H1 (cell line): ENCODE measurements around the gene LMO4. TPM values are rescaled to one million over a fixed set of nuclear protein-coding genes. Genes with fewer than 3 reads are reported as not detected.

ENCODE experiments used
- CBX5 ChIP-seq: fragments of 300-800, 300-1000 bp; sonication (generic); IDR thresholded peaks from 2 replicates; pipeline ENCODE4 v1.7.1; 2016; ENCODE audit warnings: antibody characterized with exemption, low read length, low read depth
- CTBP2 ChIP-seq: IDR thresholded peaks from 2 replicates; pipeline ENCODE4 v1.7.0; 2011; ENCODE audit warnings: borderline replicate concordance, mild to moderate bottlenecking, moderate library complexity, mixed read lengths, low read length; ENCODE audit not compliant: insufficient read depth, insufficient read length
- SIX5 ChIP-seq: IDR thresholded peaks from 2 replicates; pipeline ENCODE4 v1.6.1; 2011; ENCODE audit warnings: mild to moderate bottlenecking, low read depth, low read length
- SP2 ChIP-seq: IDR thresholded peaks from 2 replicates; pipeline ENCODE4 v1.6.1; 2012; ENCODE audit warnings: mild to moderate bottlenecking, low read length, inconsistent platforms
- SP4 ChIP-seq: IDR thresholded peaks from 2 replicates; pipeline ENCODE4 v1.6.1; 2012; ENCODE audit warnings: low read length, inconsistent platforms
- polyA plus RNA-seq, 7 experiments: library from polyadenylated mRNA; depleted of rRNA in 3 of 7; stranded (reverse) in 5 of 7; unstranded in 2 of 7; fragments of >200 nt in 5 of 7; fragments of 200-250 nt in 2 of 7; gene quantifications; 1 replicate in 5 of 7; 2 replicates in 1 of 7; 4 replicates in 1 of 7; pipeline versions ENCODE4 v1.2.1 to v1.2.3, GENCODE V29; 2011 to 2013; ENCODE audit warnings: missing spikeins in 2 of 7, mixed read lengths in 2 of 7
- total RNA-seq: library from RNA; stranded (reverse); fragmentation: NEBNext Ultra II Directional; extraction: Animal tissue kit (Norgen Biotek cat#: 25700); gene quantifications from 2 replicates; pipeline ENCODE4 v1.2.1, GENCODE V29; 2021
- TF ChIP-seq, protein P1 (sequence below): fragments of 300-600 bp; sonication (generic); IDR thresholded peaks from 2 replicates; pipeline ENCODE4 v1.7.1; 2012; ENCODE audit warnings: low read length, moderate library complexity, mild to moderate bottlenecking, inconsistent platforms; ENCODE audit not compliant: insufficient replicate concordance
- TF ChIP-seq, protein P2 (sequence below): IDR thresholded peaks from 2 replicates; pipeline ENCODE4 v1.6.1; 2012; ENCODE audit warnings: inconsistent platforms
- TF ChIP-seq, protein P3 (sequence below): IDR thresholded peaks from 2 replicates; pipeline ENCODE4 v1.6.1; 2011; ENCODE audit warnings: low read length, improper control_type of control experiment

LMO4 gene
- total and polyA plus RNA-seq, 2 of the 8 experiments (the other 6 are each of a cell fraction or from before 2014, with no cell fraction given): 71.7 to 98.7 TPM

DNA sequence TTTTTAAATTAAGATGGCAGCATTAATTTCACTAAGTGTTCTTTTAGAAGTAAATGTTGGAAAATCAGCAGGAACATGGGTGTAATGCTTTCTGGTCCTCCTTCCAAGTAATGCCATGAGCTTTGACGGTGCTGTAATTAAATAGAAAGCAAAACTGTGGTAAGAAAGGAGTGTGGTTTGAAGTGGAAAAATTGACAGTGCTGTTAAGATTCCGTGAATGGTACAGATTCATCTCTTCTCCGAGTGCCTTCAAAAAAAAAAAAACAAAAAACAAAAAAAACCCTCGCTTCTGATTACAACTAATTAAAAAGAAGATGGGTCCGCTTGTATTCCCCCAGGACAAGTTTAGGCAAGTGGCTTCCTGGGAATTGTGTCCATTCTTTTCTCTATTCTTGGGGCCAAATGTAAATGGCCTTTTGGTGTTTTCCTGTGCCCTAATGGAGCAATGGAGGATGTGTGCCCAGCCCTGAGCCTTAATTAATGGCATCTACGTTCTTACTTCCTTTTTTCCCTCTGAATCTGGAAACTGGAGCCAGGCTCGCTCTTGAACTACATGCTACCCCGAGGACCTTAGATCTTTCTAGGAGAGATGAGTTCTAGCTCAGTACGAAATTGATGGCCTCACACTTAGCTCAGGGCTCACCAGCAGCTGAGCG is 5.1 kb downstream of the LMO4 start (continued):
- TF ChIP-seq, protein P1, sequence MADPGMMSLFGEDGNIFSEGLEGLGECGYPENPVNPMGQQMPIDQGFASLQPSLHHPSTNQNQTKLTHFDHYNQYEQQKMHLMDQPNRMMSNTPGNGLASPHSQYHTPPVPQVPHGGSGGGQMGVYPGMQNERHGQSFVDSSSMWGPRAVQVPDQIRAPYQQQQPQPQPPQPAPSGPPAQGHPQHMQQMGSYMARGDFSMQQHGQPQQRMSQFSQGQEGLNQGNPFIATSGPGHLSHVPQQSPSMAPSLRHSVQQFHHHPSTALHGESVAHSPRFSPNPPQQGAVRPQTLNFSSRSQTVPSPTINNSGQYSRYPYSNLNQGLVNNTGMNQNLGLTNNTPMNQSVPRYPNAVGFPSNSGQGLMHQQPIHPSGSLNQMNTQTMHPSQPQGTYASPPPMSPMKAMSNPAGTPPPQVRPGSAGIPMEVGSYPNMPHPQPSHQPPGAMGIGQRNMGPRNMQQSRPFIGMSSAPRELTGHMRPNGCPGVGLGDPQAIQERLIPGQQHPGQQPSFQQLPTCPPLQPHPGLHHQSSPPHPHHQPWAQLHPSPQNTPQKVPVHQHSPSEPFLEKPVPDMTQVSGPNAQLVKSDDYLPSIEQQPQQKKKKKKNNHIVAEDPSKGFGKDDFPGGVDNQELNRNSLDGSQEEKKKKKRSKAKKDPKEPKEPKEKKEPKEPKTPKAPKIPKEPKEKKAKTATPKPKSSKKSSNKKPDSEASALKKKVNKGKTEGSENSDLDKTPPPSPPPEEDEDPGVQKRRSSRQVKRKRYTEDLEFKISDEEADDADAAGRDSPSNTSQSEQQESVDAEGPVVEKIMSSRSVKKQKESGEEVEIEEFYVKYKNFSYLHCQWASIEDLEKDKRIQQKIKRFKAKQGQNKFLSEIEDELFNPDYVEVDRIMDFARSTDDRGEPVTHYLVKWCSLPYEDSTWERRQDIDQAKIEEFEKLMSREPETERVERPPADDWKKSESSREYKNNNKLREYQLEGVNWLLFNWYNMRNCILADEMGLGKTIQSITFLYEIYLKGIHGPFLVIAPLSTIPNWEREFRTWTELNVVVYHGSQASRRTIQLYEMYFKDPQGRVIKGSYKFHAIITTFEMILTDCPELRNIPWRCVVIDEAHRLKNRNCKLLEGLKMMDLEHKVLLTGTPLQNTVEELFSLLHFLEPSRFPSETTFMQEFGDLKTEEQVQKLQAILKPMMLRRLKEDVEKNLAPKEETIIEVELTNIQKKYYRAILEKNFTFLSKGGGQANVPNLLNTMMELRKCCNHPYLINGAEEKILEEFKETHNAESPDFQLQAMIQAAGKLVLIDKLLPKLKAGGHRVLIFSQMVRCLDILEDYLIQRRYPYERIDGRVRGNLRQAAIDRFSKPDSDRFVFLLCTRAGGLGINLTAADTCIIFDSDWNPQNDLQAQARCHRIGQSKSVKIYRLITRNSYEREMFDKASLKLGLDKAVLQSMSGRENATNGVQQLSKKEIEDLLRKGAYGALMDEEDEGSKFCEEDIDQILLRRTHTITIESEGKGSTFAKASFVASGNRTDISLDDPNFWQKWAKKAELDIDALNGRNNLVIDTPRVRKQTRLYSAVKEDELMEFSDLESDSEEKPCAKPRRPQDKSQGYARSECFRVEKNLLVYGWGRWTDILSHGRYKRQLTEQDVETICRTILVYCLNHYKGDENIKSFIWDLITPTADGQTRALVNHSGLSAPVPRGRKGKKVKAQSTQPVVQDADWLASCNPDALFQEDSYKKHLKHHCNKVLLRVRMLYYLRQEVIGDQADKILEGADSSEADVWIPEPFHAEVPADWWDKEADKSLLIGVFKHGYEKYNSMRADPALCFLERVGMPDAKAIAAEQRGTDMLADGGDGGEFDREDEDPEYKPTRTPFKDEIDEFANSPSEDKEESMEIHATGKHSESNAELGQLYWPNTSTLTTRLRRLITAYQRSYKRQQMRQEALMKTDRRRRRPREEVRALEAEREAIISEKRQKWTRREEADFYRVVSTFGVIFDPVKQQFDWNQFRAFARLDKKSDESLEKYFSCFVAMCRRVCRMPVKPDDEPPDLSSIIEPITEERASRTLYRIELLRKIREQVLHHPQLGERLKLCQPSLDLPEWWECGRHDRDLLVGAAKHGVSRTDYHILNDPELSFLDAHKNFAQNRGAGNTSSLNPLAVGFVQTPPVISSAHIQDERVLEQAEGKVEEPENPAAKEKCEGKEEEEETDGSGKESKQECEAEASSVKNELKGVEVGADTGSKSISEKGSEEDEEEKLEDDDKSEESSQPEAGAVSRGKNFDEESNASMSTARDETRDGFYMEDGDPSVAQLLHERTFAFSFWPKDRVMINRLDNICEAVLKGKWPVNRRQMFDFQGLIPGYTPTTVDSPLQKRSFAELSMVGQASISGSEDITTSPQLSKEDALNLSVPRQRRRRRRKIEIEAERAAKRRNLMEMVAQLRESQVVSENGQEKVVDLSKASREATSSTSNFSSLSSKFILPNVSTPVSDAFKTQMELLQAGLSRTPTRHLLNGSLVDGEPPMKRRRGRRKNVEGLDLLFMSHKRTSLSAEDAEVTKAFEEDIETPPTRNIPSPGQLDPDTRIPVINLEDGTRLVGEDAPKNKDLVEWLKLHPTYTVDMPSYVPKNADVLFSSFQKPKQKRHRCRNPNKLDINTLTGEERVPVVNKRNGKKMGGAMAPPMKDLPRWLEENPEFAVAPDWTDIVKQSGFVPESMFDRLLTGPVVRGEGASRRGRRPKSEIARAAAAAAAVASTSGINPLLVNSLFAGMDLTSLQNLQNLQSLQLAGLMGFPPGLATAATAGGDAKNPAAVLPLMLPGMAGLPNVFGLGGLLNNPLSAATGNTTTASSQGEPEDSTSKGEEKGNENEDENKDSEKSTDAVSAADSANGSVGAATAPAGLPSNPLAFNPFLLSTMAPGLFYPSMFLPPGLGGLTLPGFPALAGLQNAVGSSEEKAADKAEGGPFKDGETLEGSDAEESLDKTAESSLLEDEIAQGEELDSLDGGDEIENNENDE: no peak
- TF ChIP-seq, protein P2, sequence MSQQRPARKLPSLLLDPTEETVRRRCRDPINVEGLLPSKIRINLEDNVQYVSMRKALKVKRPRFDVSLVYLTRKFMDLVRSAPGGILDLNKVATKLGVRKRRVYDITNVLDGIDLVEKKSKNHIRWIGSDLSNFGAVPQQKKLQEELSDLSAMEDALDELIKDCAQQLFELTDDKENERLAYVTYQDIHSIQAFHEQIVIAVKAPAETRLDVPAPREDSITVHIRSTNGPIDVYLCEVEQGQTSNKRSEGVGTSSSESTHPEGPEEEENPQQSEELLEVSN: no peak
- TF ChIP-seq SIX5: no peak
- TF ChIP-seq, protein P3, sequence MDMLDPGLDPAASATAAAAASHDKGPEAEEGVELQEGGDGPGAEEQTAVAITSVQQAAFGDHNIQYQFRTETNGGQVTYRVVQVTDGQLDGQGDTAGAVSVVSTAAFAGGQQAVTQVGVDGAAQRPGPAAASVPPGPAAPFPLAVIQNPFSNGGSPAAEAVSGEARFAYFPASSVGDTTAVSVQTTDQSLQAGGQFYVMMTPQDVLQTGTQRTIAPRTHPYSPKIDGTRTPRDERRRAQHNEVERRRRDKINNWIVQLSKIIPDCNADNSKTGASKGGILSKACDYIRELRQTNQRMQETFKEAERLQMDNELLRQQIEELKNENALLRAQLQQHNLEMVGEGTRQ: no peak
- no peak for TF ChIP-seq CBX5
- TF ChIP-seq CTBP2: no peak
- TF ChIP-seq SP2: no peak
- no peak for TF ChIP-seq SP4
